K562 (cell line): ENCODE measurements around the gene ATP6V0A1.

Experiments
- EZH2 ChIP-seq: IDR thresholded peaks from 2 replicates; pipeline ENCODE4 v1.6.1; 2012; ENCODE audit warnings: low read depth, mild to moderate bottlenecking, inconsistent platforms, low read length, borderline replicate concordance
- HMGXB4 ChIP-seq: sonication (generic); formaldehyde crosslinking; IDR thresholded peaks from 2 replicates; pipeline ENCODE4 v1.8.1; 2023; ENCODE audit warnings: mild to moderate bottlenecking, missing genetic modification reagents
- NCOA1 ChIP-seq: fragments of 450-650 bp; IDR thresholded peaks from 2 replicates; pipeline ENCODE4 v1.6.1; 2016; ENCODE audit warnings: low read depth
- ZC3H11A ChIP-seq: IDR thresholded peaks from 2 replicates; pipeline ENCODE4 v1.6.1; 2012; ENCODE audit warnings: low read depth, low read length, improper control_type of control experiment
- ZNF384 ChIP-seq: IDR thresholded peaks from 2 replicates; pipeline ENCODE4 v1.6.1; 2012; ENCODE audit warnings: low read depth, low read length, improper control_type of control experiment
- ZNF431 ChIP-seq: sonication (generic); formaldehyde crosslinking; IDR thresholded peaks from 2 replicates; pipeline ENCODE4 v1.8.0; 2022; ENCODE audit warnings: mild to moderate bottlenecking, missing genetic modification reagents

DNA sequence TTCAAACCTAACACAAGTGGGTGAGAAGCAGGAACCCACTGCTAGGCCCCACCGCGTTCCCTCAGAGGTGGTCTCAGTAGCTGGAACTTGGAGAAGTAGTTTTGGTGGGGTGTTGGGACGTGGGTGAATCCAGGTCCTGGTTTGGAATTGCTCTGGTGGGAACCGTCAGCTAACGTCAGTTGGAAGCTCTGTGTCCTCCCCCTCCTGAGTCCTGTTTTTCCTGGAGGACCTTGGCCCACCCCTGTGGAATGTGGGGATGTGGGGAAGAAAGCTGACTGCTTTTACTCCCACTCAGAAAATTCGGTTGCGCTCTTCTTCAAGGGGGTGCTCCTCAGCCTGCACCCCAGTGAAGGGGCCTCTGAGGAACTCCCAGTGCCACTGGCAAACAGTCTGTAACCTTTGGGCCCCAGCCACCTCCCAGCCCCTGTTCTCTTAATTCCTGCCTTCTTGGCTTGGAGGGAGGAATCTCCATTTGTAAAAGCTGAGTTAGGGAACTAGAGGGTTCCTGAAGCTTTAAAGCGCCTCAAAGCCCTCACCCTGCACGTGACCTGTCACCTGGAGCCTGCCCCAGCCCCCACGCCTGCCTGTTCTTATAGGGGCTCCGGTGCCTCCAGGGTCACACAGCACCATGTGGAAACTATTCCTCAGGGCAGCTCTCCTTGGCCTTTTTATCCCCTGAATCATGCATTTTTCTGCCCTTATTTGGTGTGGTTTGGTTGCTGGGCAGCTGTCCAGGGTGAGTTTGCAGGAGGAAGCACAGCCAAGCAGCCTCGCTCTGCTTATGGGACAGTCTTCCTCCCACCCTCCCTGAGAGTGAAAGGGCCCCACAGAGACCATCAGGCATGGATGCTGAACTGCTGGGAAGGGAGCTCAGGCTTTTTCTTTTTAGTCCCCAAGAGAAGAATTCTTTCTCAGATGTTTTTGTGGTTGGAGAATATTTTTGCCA is 61.1 kb downstream of the ATP6V0A1 start:
- no peak for TF ChIP-seq NCOA1
- TF ChIP-seq ZNF431 = no peak
- no peak for TF ChIP-seq HMGXB4 (CRISPR knock-in tag)
- no peak for TF ChIP-seq ZNF384
- TF ChIP-seq ZC3H11A = no peak
- TF ChIP-seq EZH2 = no peak
